Keratinocyte (primary cell): ENCODE results near the gene MAGEA8. TPM values are rescaled to one million over a fixed set of nuclear protein-coding genes. Genes with fewer than 3 reads are reported as not detected.
A peak's percentile ranks its signal among the peaks of the same experiment; 100 is the strongest.

Experiments
- DNase-seq: peaks from one replicate; pipeline ENCODE4 v3.0.0-alpha.2; 2011; ENCODE audit warnings: low read depth, missing footprints, low spot score
- FAIRE-seq: peaks from 2 replicates; lab custom pipeline; 2011; peaks lifted over from hg19 to GRCh38; lab: Jason Lieb, UNC
- H2AFZ ChIP-seq: 2 replicates; pipeline ENCODE4 v1.6.0; 2012; ENCODE audit warnings: low read length, control low read depth, inconsistent platforms; ENCODE audit not compliant: control insufficient read depth
- H3K27ac ChIP-seq: 2 replicates; pipeline ENCODE4 v1.5.1; 2011; ENCODE audit warnings: low read length; ENCODE audit not compliant: control insufficient read depth, insufficient read depth
- H3K27me3 ChIP-seq: 3 replicates; pipeline ENCODE4 v1.6.0; 2011; ENCODE audit warnings: low read length; ENCODE audit not compliant: control insufficient read depth, insufficient read depth; ENCODE audit errors: extremely low read depth
- H3K36me3 ChIP-seq, 2 experiments: 2 replicates in 1 of 2; 3 replicates in 1 of 2; pipeline ENCODE4 v1.5.1; 2011; ENCODE audit warnings: low read length in 2 of 2, mild to moderate bottlenecking in 1 of 2; ENCODE audit not compliant: control insufficient read depth in 2 of 2, insufficient read depth in 2 of 2; ENCODE audit errors: extremely low read depth in 1 of 2
- H3K4me1 ChIP-seq: 3 replicates; pipeline ENCODE4 v1.5.1; 2011; ENCODE audit warnings: low read length; ENCODE audit not compliant: control insufficient read depth, insufficient read depth; ENCODE audit errors: extremely low read depth
- H3K4me2 ChIP-seq: 3 replicates; pipeline ENCODE4 v1.6.0; 2011; ENCODE audit warnings: low read depth, low read length; ENCODE audit not compliant: control insufficient read depth, insufficient read depth; ENCODE audit errors: extremely low read depth
- H3K4me3 ChIP-seq, 3 experiments: fragments of 200-600 bp in 1 of 3; sonication (generic) in 1 of 3; 2 replicates in 2 of 3; 3 replicates in 1 of 3; pipeline ENCODE4 v1.5.1; 2011 to 2016; ENCODE audit warnings: low read length in 3 of 3, mild to moderate bottlenecking in 3 of 3, control low read depth in 2 of 3, inconsistent platforms in 1 of 3, low read depth in 1 of 3, mixed read lengths in 1 of 3, mixed run types in 1 of 3, moderate library complexity in 1 of 3; ENCODE audit not compliant: control insufficient read depth in 2 of 3, insufficient read depth in 2 of 3; ENCODE audit errors: extremely low read depth in 1 of 3
- H3K79me2 ChIP-seq: 2 replicates; pipeline ENCODE4 v1.6.0; 2012; ENCODE audit warnings: low read length; ENCODE audit not compliant: control insufficient read depth, insufficient read depth
- H3K9ac ChIP-seq: 3 replicates; pipeline ENCODE4 v1.6.0; 2011; ENCODE audit warnings: low read length; ENCODE audit not compliant: control insufficient read depth, insufficient read depth; ENCODE audit errors: extremely low read depth
- H3K9me1 ChIP-seq: 3 replicates; pipeline ENCODE4 v1.6.0; 2011; ENCODE audit warnings: low read length; ENCODE audit not compliant: control insufficient read depth, insufficient read depth; ENCODE audit errors: extremely low read depth
- H3K9me3 ChIP-seq: 2 replicates; pipeline ENCODE4 v1.5.1; 2012; ENCODE audit warnings: low read depth, low read length; ENCODE audit not compliant: control insufficient read depth
- H4K20me1 ChIP-seq: 3 replicates; pipeline ENCODE4 v1.6.0; 2011; ENCODE audit warnings: low read length; ENCODE audit not compliant: control insufficient read depth, insufficient read depth; ENCODE audit errors: extremely low read depth
- CTCF ChIP-seq, 3 experiments: IDR thresholded peaks in 1 of 3; conservative IDR thresholded peaks in 1 of 3; optimal IDR thresholded peaks in 1 of 3; 2 replicates in 2 of 3; 3 replicates in 1 of 3; pipeline versions ENCODE3 to v1.5.1; 2011; ENCODE audit warnings: low read length in 3 of 3, mild to moderate bottlenecking in 3 of 3, moderate library complexity in 2 of 3, control low read depth in 1 of 3, inconsistent platforms in 1 of 3; ENCODE audit not compliant: insufficient read depth in 2 of 3; ENCODE audit errors: extremely low read depth in 1 of 3
- EZH2 ChIP-seq: IDR thresholded peaks from one replicate; pipeline ENCODE4 v1.6.1; 2012; ENCODE audit warnings: inconsistent platforms, mild to moderate bottlenecking, low read length, moderate library complexity
- dilution Hi-C: fragments of 300-500 bp; cut with MboI; formaldehyde crosslinking; loops from one replicate; pipeline ENCODE4 v1.7.0; 2020; ENCODE audit warnings: low sequenced_read_pairs; ENCODE audit not compliant: extremely low pct_ligation_motif_present
- polyA plus RNA-seq, 5 experiments: library from polyadenylated mRNA; depleted of rRNA in 3 of 5; stranded (reverse) in 3 of 5; stranded (forward) in 1 of 5; unstranded in 1 of 5; fragments of >200 nt; gene quantifications; 1 replicate in 1 of 5; 2 replicates in 3 of 5; 3 replicates in 1 of 5; pipeline versions ENCODE4 v1.2.1 to v1.2.3, GENCODE V29; 2011 to 2012; ENCODE audit warnings: missing spikeins in 2 of 5, low read depth in 1 of 5, low replicate concordance in 1 of 5

Gene MAGEA8
- polyA plus RNA-seq, 1 donor (not counting 4 experiments of a cell fraction or from before 2014, with no cell fraction given), result not detected

GRCh38 chrX:149849787-149850186, 31.2 kb upstream of the MAGEA8 start:
- TF ChIP-seq CTCF (optimal IDR thresholded peaks at IDR 0.05 in 1 of 3, IDR thresholded peaks at IDR 0.05 in 1 of 3, conservative IDR thresholded peaks at IDR 0.05 in 1 of 3; ENCODE audit: extremely low read depth in 1 of 3, insufficient read depth in 2 of 3, low read length in 3 of 3), result no peak
- TF ChIP-seq EZH2, result no peak
- Histone ChIP-seq H2AFZ (no peak overlapping the region), H3K4me2 (no peak overlapping the region), H3K4me3 (no peak overlapping the region), H3K9me3 (no peaks in the 10 kb centered on the region), H3K79me2 (no peaks in the 10 kb centered on the region), H3K27me3 (no peaks in the 10 kb centered on the region), H4K20me1 (no peaks in the 10 kb centered on the region), H3K9me1 (no peaks in the 10 kb centered on the region), H3K9ac (no peak overlapping the region), H3K27ac (no peak overlapping the region), H3K4me1 (peaks cover 2% of the 10 kb centered on the region), H3K36me3 (no peaks in the 10 kb centered on the region)
- FAIRE-seq, result peak; percentile 23
- dilution Hi-C loops, result no loop called here
- DNase-seq, result no peak

- Histone ChIP-seq H3K9me1 (no peaks in the 10 kb centered on the region), H3K9ac (no peak overlapping the region), H3K27ac (no peak overlapping the region), H3K4me1 (no peaks in the 10 kb centered on the region), H2AFZ (no peak overlapping the region), H3K9me3 (no peaks in the 10 kb centered on the region), H3K4me2 (no peak overlapping the region), H3K27me3 (no peaks in the 10 kb centered on the region), H4K20me1 (no peaks in the 10 kb centered on the region), H3K4me3 (no peak overlapping the region), H3K79me2 (no peaks in the 10 kb centered on the region), H3K36me3 (no peaks in the 10 kb centered on the region)
- TF ChIP-seq EZH2 (no peak), CTCF (optimal IDR thresholded peaks at IDR 0.05 in 1 of 3, IDR thresholded peaks at IDR 0.05 in 1 of 3, conservative IDR thresholded peaks at IDR 0.05 in 1 of 3; ENCODE audit: extremely low read depth in 1 of 3, insufficient read depth in 2 of 3, low read length in 3 of 3) (no peak)
- FAIRE-seq (no peak), DNase-seq (no peak)
- dilution Hi-C loops, result no loop called here
Measured at GRCh38 chrX:149851864-149852263, 29.1 kb upstream of the MAGEA8 start.
